Endothelial cell (in vitro differentiated cells): Measurements from ENCODE around the gene KCNIP4. TPM values are rescaled to one million over a fixed set of nuclear protein-coding genes. Genes with fewer than 3 reads are reported as not detected.

Experiments
- DNase-seq: peaks from one replicate; pipeline ENCODE4 v3.0.0; 2021; ENCODE audit warnings: low spot score
- H3K27ac Mint-ChIP-seq: one replicate; pipeline ENCODE4 v1.8.0; 2021; ENCODE audit warnings: mixed read lengths, inconsistent platforms; ENCODE audit not compliant: unreplicated experiment
- H3K27me3 Mint-ChIP-seq: one replicate; pipeline ENCODE4 v1.8.0; 2021; ENCODE audit warnings: mild to moderate bottlenecking, moderate library complexity, mixed read lengths, inconsistent platforms; ENCODE audit not compliant: unreplicated experiment
- H3K36me3 Mint-ChIP-seq: one replicate; pipeline ENCODE4 v1.8.0; 2021; ENCODE audit warnings: mild to moderate bottlenecking, low read depth, mixed read lengths, inconsistent platforms; ENCODE audit not compliant: unreplicated experiment
- H3K4me1 Mint-ChIP-seq: one replicate; pipeline ENCODE4 v1.8.0; 2021; ENCODE audit warnings: mild to moderate bottlenecking, mixed read lengths, inconsistent platforms; ENCODE audit not compliant: unreplicated experiment
- H3K4me3 Mint-ChIP-seq: one replicate; pipeline ENCODE4 v1.8.0; 2021; ENCODE audit warnings: mild to moderate bottlenecking, mixed read lengths, inconsistent platforms; ENCODE audit not compliant: unreplicated experiment
- H3K9me3 Mint-ChIP-seq: one replicate; pipeline ENCODE4 v1.8.0; 2021; ENCODE audit warnings: mixed read lengths, inconsistent platforms; ENCODE audit not compliant: unreplicated experiment
- total RNA-seq: library from RNA; stranded (reverse); fragmentation: NEBNext Ultra II Directional; extraction: Animal tissue kit (Norgen Biotek cat#: 25700); gene quantifications from one replicate; pipeline ENCODE4 v1.2.1, GENCODE V29; 2021; ENCODE audit not compliant: unreplicated experiment
- TF ChIP-seq, protein P1 (sequence below): fragments of 200-600 bp; sonication (generic); IDR thresholded peaks from one replicate; pipeline ENCODE4 v1.5.0; 2021; ENCODE audit warnings: antibody characterized with exemption; ENCODE audit not compliant: unreplicated experiment

The KCNIP4 gene
- total RNA-seq, 1 donor from 2014 or later = 0.31 TPM

- H3K4me1 Mint-ChIP-seq = no peaks in the 10 kb centered on the region
- DNase-seq = no peak
- H3K4me3 Mint-ChIP-seq = no peak overlapping the region
- H3K36me3 Mint-ChIP-seq = no peaks in the 10 kb centered on the region
- peaks cover 1% of the 10 kb centered on the region for H3K27me3 Mint-ChIP-seq
- TF ChIP-seq, protein P1, sequence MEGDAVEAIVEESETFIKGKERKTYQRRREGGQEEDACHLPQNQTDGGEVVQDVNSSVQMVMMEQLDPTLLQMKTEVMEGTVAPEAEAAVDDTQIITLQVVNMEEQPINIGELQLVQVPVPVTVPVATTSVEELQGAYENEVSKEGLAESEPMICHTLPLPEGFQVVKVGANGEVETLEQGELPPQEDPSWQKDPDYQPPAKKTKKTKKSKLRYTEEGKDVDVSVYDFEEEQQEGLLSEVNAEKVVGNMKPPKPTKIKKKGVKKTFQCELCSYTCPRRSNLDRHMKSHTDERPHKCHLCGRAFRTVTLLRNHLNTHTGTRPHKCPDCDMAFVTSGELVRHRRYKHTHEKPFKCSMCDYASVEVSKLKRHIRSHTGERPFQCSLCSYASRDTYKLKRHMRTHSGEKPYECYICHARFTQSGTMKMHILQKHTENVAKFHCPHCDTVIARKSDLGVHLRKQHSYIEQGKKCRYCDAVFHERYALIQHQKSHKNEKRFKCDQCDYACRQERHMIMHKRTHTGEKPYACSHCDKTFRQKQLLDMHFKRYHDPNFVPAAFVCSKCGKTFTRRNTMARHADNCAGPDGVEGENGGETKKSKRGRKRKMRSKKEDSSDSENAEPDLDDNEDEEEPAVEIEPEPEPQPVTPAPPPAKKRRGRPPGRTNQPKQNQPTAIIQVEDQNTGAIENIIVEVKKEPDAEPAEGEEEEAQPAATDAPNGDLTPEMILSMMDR = no peak
- H3K9me3 Mint-ChIP-seq = no peaks in the 10 kb centered on the region
- H3K27ac Mint-ChIP-seq = no peak overlapping the region
Measured at GRCh38 chr4:20838476-20838875, 1110.1 kb downstream of the KCNIP4 start.

DNA sequence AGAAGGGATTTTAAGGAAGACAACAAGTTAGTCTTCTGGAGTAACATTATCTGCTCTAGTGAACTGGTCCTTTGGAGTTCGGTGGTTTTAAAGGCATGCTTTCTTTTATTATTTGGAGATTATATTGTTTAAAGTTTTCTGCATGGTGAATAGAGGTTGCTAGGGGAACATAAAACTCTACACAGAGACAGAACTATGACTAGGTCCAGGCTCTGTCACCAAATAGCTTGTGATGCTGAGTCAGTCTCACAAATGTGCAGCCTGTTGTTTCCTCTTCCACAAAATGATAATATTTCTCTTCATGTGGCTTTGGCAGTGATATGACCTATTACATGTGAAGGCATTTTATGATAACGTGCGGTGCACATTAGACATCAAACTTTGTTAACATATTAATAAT lies 1115.7 kb downstream of the KCNIP4 start:
- no peaks in the 10 kb centered on the region for H3K36me3 Mint-ChIP-seq
- H3K4me1 Mint-ChIP-seq = no peaks in the 10 kb centered on the region
- no peak overlapping the region for H3K4me3 Mint-ChIP-seq
- no peak overlapping the region for H3K27ac Mint-ChIP-seq
- H3K27me3 Mint-ChIP-seq = peaks cover 1% of the 10 kb centered on the region
- DNase-seq = no peak
- H3K9me3 Mint-ChIP-seq = no peaks in the 10 kb centered on the region
- TF ChIP-seq, protein P1 = no peak

DNA sequence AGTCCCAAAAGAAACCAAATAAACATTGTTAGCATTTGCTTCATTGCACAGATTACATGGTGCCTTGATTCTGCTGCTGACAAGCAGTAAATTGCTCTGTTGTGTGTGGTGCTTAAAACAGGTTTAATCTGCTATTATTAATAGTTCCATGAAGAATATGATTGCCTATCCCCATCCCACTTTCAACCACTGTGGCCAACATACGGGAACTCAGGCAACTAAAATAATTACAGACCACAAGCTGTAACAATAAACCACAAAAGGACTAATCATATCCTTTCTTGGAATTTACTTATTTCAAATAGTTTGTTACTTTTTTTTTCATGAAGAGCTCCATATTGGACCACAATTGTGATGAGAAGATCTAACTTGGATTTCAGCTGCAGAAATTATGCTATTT lies 1116.8 kb downstream of the KCNIP4 start:
- Mint-ChIP-seq H3K4me3 (no peak overlapping the region), H3K27me3 (peaks cover 1% of the 10 kb centered on the region), H3K4me1 (no peaks in the 10 kb centered on the region), H3K9me3 (no peaks in the 10 kb centered on the region), H3K36me3 (no peaks in the 10 kb centered on the region), H3K27ac (no peak overlapping the region)
- no peak for DNase-seq
- TF ChIP-seq, protein P1 = no peak

GRCh38 chr4:20829617-20830357 lies 1118.8 kb downstream of the KCNIP4 start:
- H3K4me1 Mint-ChIP-seq = no peaks in the 10 kb centered on the region
- DNase-seq = no peak

GRCh38 chr4:20825505-20825904 lies 1123.1 kb downstream of the KCNIP4 start:
- Mint-ChIP-seq H3K4me3 (no peak overlapping the region), H3K27me3 (peaks cover 1% of the 10 kb centered on the region), H3K9me3 (no peaks in the 10 kb centered on the region), H3K27ac (no peak overlapping the region), H3K36me3 (no peaks in the 10 kb centered on the region), H3K4me1 (no peaks in the 10 kb centered on the region)
- DNase-seq = no peak
- TF ChIP-seq, protein P1 = no peak

More at GRCh38 chr4:20829617-20830357, 1118.8 kb downstream of the KCNIP4 start:
- TF ChIP-seq, protein P1 = no peak
- H3K9me3 Mint-ChIP-seq = no peaks in the 10 kb centered on the region
- no peaks in the 10 kb centered on the region for H3K36me3 Mint-ChIP-seq
- peaks cover 1% of the 10 kb centered on the region for H3K27me3 Mint-ChIP-seq
- H3K4me3 Mint-ChIP-seq = no peak overlapping the region
- no peak overlapping the region for H3K27ac Mint-ChIP-seq
